Measurements from ENCODE around the gene ADAM12.

GRCh38 chr10:126233182-126234148, 154.8 kb downstream of the ADAM12 start:
- TF ChIP-seq, protein P1, sequence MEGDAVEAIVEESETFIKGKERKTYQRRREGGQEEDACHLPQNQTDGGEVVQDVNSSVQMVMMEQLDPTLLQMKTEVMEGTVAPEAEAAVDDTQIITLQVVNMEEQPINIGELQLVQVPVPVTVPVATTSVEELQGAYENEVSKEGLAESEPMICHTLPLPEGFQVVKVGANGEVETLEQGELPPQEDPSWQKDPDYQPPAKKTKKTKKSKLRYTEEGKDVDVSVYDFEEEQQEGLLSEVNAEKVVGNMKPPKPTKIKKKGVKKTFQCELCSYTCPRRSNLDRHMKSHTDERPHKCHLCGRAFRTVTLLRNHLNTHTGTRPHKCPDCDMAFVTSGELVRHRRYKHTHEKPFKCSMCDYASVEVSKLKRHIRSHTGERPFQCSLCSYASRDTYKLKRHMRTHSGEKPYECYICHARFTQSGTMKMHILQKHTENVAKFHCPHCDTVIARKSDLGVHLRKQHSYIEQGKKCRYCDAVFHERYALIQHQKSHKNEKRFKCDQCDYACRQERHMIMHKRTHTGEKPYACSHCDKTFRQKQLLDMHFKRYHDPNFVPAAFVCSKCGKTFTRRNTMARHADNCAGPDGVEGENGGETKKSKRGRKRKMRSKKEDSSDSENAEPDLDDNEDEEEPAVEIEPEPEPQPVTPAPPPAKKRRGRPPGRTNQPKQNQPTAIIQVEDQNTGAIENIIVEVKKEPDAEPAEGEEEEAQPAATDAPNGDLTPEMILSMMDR (IDR thresholded peaks at IDR 0.05; ENCODE audit: insufficient read depth, low read depth, low read length): no peak
- no peak for TF ChIP-seq EZH2 (IDR thresholded peaks at IDR 0.05; ENCODE audit: insufficient read depth, low read length)

All from astrocyte (in vitro differentiated cells and primary cell).